ENCODE measurements around the gene CALML4. TPM values are rescaled to one million over a fixed set of nuclear protein-coding genes. Genes with fewer than 3 reads are reported as not detected.
"Not testable (repeated sequence)": the region's sequence is repeated elsewhere in the genome, so short reads cannot be mapped to it uniquely, and the experiment has no call there.

The CALML4 gene
- total RNA-seq, 2 donors from 2014 or later: 5.1 to 18.7 TPM

DNA sequence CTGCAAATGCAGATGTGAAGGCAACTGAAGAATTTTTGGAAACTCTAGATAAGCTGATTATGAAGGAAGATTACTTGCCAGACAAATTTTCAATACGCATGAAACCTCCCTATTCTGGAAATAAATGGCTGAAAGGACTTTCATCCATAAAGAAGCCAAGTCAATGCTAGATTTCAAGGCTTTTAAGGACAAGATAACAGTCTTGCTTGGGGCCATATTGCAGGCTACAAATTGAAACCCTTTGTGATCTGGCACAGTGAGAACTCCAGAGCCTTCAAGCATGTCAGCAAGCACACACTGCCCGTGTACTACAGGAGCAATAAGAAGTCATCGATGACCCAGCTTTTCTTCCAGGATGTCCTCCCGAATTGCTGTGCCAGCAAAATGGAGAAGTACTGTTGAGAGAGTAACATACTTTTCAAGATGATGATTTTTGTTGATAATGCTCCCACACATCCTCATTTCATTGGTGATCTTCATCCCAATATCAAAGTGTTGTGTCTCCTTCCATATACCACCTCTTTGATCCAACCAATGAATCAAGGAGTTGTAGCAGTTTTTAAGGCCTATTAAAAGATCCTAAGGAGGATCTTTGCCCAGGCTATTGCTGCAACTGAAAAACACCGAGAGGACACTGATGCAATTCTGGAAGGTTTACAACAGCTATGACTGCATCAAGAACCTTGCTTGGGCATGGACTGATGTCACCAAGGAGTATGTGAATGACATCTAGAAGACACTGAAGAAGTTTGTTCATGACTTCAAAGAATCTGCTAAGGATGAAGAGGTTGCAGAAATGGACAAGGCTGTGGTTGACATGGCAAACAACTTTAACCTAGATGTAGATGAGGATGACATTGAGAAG is 20.3 kb downstream of the CALML4 start:
- Mint-ChIP-seq H3K4me1 (ENCODE audit: low read depth in 2 of 2) (peaks cover 0 to 6% of the 10 kb centered on the region in 2 donors), H3K4me3 (no peak overlapping the region), H3K36me3 (peaks cover 21% of the 10 kb centered on the region), H3K27ac (no peak overlapping the region), H3K27me3 (no peaks in the 10 kb centered on the region), H3K9me3 (no peaks in the 10 kb centered on the region)
- DNase-seq (ENCODE audit: low spot score) (no peak), ATAC-seq (no peak)

DNA sequence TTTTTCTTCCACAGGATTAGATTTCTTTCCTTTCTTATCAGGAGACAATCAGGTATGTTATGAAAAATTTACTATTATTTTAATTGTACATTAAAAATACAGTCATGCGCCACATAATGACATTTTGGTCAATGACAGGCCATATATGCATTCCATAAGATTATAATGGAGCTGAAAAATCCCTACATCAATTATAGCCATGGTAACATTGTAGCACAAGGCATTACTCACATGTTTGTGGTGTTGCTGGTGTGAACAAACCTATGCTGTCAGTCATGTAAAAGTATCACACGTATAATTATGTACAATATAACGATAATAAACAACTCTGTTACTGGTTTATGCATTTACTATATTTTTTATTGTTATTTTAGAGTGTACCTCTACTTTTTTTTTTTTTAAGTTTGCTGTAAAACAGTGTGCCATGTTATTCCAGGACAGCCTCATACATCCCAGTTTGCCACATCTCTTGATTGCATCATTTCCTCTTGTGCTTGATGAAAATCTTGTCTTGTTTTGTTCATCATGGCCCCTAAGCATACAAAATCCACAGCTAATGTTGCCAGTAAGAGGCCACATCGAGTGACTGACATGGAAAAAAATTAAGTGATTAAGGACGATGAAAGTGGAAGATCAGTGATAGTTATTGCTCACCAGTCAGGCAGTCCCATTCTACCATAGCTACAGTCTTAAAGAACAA is 21.4 kb downstream of the CALML4 start:
- H3K4me1 Mint-ChIP-seq (ENCODE audit: low read depth in 2 of 2): peaks cover 0 to 6% of the 10 kb centered on the region in 2 donors
- no peak overlapping the region for H3K27ac Mint-ChIP-seq
- peaks cover 21% of the 10 kb centered on the region for H3K36me3 Mint-ChIP-seq
- no peaks in the 10 kb centered on the region for H3K27me3 Mint-ChIP-seq
- DNase-seq (ENCODE audit: low spot score) (no peak), ATAC-seq (no peak)
- H3K9me3 Mint-ChIP-seq: no peaks in the 10 kb centered on the region
- H3K4me3 Mint-ChIP-seq: no peak overlapping the region

DNA sequence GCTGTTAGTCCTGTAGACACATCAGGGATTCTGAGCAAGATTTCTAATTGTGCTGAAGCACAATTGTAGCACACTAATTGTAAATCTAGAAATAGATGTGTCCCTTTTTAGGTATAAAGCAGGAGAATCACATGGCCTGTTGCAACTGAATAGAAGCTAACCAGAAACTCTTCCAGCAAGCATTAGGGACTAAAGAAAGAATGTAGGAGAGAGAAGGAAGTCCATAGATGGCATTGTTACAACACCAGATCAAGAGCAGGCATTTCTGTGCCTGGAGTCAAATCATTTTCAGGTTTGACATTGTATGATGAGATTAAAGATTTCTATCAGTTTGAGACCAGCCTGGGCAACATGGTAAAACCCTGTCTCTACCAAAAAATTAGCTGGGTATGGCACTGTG is 27.4 kb downstream of the CALML4 start:
- Mint-ChIP-seq H3K9me3 (no peaks in the 10 kb centered on the region), H3K36me3 (peaks cover 11% of the 10 kb centered on the region)

DNA sequence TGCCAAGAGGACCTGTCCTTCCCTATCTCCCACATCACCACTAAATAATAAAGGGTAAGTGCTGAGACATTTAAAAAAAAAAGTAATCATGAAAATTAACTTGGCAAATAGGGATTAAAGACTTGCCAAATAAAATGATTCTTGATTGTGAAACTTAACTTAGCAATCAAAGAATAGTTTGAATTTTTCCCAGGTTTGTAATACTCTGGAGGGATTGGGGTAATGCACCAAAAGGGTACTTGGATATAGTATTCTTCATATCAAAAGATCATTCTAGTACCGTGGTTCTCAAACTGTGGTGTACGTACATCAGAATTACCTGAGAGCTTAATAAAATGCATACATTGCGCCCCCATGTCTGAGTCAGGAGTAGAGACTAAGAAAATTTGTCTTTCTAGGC is 28.5 kb downstream of the CALML4 start:
- DNase-seq (ENCODE audit: low spot score): no peak
- Mint-ChIP-seq H3K4me3 (no peak overlapping the region), H3K27ac (no peak overlapping the region), H3K4me1 (ENCODE audit: low read depth in 2 of 2) (peaks cover 0 to 3% of the 10 kb centered on the region in 2 donors), H3K9me3 (no peaks in the 10 kb centered on the region), H3K27me3 (no peaks in the 10 kb centered on the region), H3K36me3 (peaks cover 10% of the 10 kb centered on the region)
- no peak for ATAC-seq

More for the DNA sequence above, 27.4 kb downstream of the CALML4 start:
- H3K27me3 Mint-ChIP-seq: no peaks in the 10 kb centered on the region
- H3K4me3 Mint-ChIP-seq: no peak overlapping the region
- H3K4me1 Mint-ChIP-seq (ENCODE audit: low read depth in 2 of 2): peaks cover 0 to 3% of the 10 kb centered on the region in 2 donors
- H3K27ac Mint-ChIP-seq: peak overlapping the region in 1 of 2 donors; percentile 13
- DNase-seq (ENCODE audit: low spot score): no peak
- ATAC-seq: no peak

DNA sequence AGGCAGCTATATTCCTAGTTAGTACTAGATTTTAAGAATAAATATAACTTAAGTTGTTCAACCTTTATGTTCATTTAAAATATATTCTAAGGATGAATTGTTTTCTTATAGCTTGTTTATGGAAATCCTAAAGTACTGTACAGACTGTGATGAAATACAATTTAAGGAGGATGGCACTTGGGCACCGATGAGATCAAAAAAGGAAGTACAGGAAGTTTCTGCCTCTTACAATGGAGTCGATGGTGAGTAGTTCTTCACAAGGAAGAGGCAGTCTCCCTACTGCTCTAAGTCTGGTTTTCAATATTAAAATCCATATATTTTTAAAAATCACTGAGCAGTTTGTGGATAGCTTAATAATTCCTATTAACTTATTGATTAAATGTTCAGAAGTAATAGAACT is 29.6 kb downstream of the CALML4 start:
- no peak for ATAC-seq
- H3K27me3 Mint-ChIP-seq: no peaks in the 10 kb centered on the region
- no peak for DNase-seq (ENCODE audit: low spot score)
- H3K4me1 Mint-ChIP-seq (ENCODE audit: low read depth in 2 of 2): peaks cover 0 to 3% of the 10 kb centered on the region in 2 donors
- no peak overlapping the region for H3K27ac Mint-ChIP-seq
- H3K36me3 Mint-ChIP-seq: peaks cover 6% of the 10 kb centered on the region
- H3K4me3 Mint-ChIP-seq: no peak overlapping the region
- no peaks in the 10 kb centered on the region for H3K9me3 Mint-ChIP-seq

DNA sequence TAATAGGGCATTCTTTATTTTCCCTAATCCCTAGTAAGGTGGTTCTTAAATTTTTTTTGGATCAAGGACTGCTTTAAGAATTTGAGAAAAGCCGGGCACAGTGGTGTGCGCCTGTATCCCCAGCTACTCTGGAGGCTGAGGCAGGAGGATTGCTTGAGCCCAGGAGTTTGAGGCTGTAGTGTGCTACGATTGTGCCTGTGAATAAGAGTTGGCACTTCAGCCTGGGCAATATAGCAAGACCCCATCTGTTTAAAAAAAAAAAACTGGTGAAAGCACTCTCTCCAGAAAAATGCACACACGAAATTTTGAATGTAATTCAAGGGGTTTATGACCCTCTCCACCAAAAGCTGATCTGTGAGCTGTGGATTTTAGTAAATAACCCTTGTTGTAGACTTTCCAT is 32.0 kb downstream of the CALML4 start:
- peaks cover 0 to 3% of the 10 kb centered on the region in 2 donors for H3K4me1 Mint-ChIP-seq (ENCODE audit: low read depth in 2 of 2)
- peaks cover 6% of the 10 kb centered on the region for H3K36me3 Mint-ChIP-seq
- H3K9me3 Mint-ChIP-seq: no peaks in the 10 kb centered on the region
- no peaks in the 10 kb centered on the region for H3K27me3 Mint-ChIP-seq
- H3K27ac Mint-ChIP-seq: no peak overlapping the region
- ATAC-seq (no peak), DNase-seq (ENCODE audit: low spot score) (no peak)
- no peak overlapping the region for H3K4me3 Mint-ChIP-seq

DNA sequence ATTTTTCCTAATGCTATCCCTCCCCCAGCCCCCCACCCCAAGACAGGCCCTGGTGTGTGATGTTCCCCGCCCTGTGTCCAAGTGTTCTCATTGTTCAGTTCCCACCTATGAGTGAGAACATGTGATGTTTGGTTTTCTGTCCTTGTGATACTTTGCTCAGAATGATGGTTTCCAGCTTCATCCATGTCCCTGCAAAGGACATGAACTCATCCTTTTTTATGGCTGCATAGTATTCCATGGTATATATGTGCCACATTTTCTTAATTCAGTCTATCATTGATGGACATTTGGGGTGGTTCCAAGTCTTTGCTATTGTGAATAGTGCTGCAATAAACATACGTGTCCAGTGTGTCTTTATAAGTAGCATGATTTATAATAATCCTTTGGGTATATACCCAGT is 33.1 kb downstream of the CALML4 start:
- H3K4me3 Mint-ChIP-seq; DNase-seq (ENCODE audit: low spot score); H3K9me3 Mint-ChIP-seq; H3K4me1 Mint-ChIP-seq (ENCODE audit: low read depth in 2 of 2); H3K27me3 Mint-ChIP-seq; ATAC-seq; H3K27ac Mint-ChIP-seq; H3K36me3 Mint-ChIP-seq: not testable (repeated sequence)

DNA sequence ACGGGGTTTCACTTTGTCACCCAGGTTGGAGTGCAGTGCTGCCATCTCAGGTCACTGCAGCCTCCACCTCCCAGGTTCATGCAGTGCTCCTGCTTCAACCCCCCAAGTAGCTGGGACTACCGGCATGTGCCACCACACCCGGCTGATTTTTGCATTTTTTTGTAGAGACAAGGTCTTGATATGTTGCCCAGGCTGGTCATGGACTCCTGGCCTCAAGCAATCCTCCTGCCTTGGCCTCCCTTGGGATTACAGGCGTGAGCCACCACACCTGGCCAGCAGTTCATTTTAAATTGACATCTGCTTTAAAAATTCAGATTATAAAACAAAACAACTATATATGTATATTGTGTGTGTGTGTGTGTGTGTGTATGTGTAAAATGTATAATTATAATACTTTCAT is 38.3 kb downstream of the CALML4 start:
- no peak overlapping the region for H3K27ac Mint-ChIP-seq

DNA sequence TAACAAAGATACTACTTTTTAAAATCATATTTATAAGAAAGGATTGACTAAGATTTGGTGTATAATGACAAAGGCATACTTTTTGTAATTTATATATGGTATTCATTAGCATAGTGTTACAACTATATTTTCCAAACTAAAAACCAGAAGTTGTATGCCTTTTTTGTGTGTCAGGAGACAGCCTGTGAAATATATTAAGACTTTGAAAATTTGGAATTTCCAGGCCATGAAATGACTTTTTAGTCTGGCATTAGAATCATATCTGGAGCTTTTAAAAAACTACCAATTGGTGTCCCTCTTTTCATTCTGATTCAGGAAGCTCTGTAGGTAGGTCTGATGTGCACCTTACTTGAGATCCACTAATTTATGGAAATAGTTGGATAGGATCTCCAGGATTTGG is 41.9 kb downstream of the CALML4 start:
- H3K36me3 Mint-ChIP-seq: peaks cover 13% of the 10 kb centered on the region
- H3K27me3 Mint-ChIP-seq: no peaks in the 10 kb centered on the region
- DNase-seq (ENCODE audit: low spot score) (no peak), ATAC-seq (no peak)
- peaks cover 3 to 5% of the 10 kb centered on the region in 2 donors for H3K4me1 Mint-ChIP-seq (ENCODE audit: low read depth in 2 of 2)
- H3K4me3 Mint-ChIP-seq: no peak overlapping the region
- H3K9me3 Mint-ChIP-seq: no peaks in the 10 kb centered on the region
- no peak overlapping the region for H3K27ac Mint-ChIP-seq

More for the DNA sequence above, 38.3 kb downstream of the CALML4 start:
- H3K9me3 Mint-ChIP-seq: no peaks in the 10 kb centered on the region
- no peak for DNase-seq (ENCODE audit: low spot score)
- H3K4me1 Mint-ChIP-seq (ENCODE audit: low read depth in 2 of 2): peaks cover 3 to 5% of the 10 kb centered on the region in 2 donors
- no peak overlapping the region for H3K4me3 Mint-ChIP-seq
- no peaks in the 10 kb centered on the region for H3K27me3 Mint-ChIP-seq
- no peak for ATAC-seq
- no peaks in the 10 kb centered on the region for H3K36me3 Mint-ChIP-seq

DNA sequence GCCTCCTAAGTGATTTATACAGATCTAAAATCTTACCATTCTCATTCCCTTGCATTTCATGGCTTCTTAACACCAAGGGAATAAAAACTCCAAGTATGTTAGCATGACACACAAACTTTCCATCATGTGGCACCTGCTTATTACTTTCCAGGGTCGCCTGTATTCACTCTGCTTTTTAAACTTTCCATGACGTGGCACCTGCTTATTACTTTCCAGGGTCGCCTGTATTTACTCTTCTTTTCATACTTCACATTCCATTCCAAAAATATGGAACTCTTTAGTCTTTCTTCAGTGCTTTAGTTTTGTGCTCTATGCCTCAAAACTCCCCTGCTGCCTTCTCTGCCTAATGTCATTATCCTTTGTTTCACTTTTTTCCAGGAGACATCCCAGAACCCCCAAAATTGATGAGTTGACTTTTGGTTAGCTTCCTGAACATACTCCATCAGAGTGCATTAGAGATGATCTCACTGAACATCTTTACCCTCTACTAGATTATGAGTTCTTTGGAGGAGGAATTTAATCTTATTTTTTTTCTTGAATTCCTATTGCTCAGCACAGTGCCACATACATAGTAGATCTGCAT is 47.0 kb downstream of the CALML4 start:
- H3K27ac Mint-ChIP-seq: no peak overlapping the region
- ATAC-seq (no peak), DNase-seq (ENCODE audit: low spot score) (no peak)
- peaks cover 3 to 5% of the 10 kb centered on the region in 2 donors for H3K4me1 Mint-ChIP-seq (ENCODE audit: low read depth in 2 of 2)
- no peaks in the 10 kb centered on the region for H3K9me3 Mint-ChIP-seq
- H3K27me3 Mint-ChIP-seq: no peaks in the 10 kb centered on the region
- no peak overlapping the region for H3K4me3 Mint-ChIP-seq
- H3K36me3 Mint-ChIP-seq: peaks cover 19% of the 10 kb centered on the region

DNA sequence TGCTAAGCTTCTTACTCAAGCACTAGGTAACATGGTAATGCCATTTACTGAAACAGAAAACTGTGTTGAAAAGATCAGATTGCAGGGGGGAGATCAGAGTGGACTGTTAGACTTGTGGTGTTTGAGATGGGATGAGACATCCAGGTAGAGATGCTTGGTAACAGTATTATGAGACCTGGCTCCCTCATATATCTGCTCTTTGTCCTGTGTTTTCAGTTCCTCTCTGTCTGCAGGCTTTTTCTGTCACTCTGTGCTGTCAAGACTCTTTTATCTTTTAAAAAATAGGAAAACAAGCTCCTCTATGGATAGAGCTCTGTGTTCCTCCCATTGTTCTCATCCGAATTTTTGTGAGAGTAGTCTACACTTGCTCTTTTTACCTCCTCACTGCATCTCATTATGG is 48.1 kb downstream of the CALML4 start:
- no peak overlapping the region for H3K4me3 Mint-ChIP-seq
- ATAC-seq (no peak), DNase-seq (ENCODE audit: low spot score) (no peak)
- H3K9me3 Mint-ChIP-seq: no peaks in the 10 kb centered on the region
- peaks cover 27% of the 10 kb centered on the region for H3K36me3 Mint-ChIP-seq
- no peaks in the 10 kb centered on the region for H3K27me3 Mint-ChIP-seq
- peaks cover 5 to 7% of the 10 kb centered on the region in 2 donors for H3K4me1 Mint-ChIP-seq (ENCODE audit: low read depth in 2 of 2)
- no peak overlapping the region for H3K27ac Mint-ChIP-seq

DNA sequence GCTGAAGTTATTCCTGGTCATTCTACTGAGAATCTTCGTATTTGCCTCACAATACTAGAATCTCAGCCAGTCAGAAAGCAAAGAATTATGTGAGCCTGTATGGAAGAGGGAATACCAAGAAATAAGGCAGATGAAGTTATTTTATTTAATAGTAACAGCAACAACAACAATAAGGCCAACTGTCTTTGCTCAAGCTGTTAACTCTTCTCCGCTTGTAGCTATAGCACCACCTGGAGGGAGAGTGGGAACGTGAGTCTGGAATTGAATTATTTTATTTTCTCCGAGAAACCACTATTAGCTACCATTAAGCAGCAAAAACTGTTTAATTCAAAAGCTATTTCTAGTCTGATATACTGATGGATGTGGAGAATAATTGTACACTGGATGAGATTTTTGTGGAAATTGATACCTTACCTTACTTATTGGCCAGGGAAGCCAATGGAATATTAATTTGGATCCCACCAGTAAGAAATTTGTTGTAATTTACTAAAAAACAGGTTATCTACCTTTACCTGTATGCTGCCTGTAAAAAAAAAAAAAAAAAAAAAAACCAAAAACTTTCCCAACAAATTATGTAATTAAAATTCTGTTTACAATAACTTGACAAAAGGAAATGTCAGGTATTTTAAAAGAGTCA is 50.1 kb downstream of the CALML4 start:
- H3K27ac Mint-ChIP-seq: no peak overlapping the region

DNA sequence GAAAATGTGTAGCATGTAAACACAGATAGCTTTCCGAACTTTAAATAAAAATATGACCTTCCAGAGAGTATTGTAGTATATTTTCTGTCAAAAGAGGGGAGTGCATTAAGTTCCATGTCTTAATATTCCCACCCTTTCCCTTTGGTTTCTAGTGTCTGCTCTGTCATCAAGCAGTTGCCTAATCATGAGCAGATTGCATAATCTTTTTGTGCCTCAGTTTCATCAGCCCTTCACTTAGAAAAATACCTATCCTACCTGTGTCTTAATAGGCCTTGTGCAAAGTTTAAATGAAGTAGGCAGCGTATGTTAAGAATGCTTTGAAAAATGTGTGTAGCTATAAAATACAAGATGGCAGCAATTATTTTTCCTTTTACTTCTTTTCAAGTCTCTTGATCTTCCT is 52.8 kb downstream of the CALML4 start:
- ATAC-seq: no peak
- Mint-ChIP-seq H3K27me3 (no peaks in the 10 kb centered on the region), H3K4me1 (ENCODE audit: low read depth in 2 of 2) (peaks cover 14 to 16% of the 10 kb centered on the region in 2 donors), H3K36me3 (peaks cover 14% of the 10 kb centered on the region), H3K4me3 (no peak overlapping the region), H3K9me3 (no peaks in the 10 kb centered on the region), H3K27ac (no peak overlapping the region)
- no peak for DNase-seq (ENCODE audit: low spot score)

More for the DNA sequence above, 50.1 kb downstream of the CALML4 start:
- H3K27me3 Mint-ChIP-seq: no peaks in the 10 kb centered on the region
- ATAC-seq: no peak
- DNase-seq (ENCODE audit: low spot score): no peak
- H3K4me1 Mint-ChIP-seq (ENCODE audit: low read depth in 2 of 2): peaks cover 4 to 7% of the 10 kb centered on the region in 2 donors
- H3K4me3 Mint-ChIP-seq: no peak overlapping the region
- no peaks in the 10 kb centered on the region for H3K9me3 Mint-ChIP-seq
- H3K36me3 Mint-ChIP-seq: peaks cover 14% of the 10 kb centered on the region

Data from natural killer cell treated with Interleukin-12 subunit alpha and Interleukin-12 subunit beta and Interleukin-15 and Interleukin-18, amount 100 ng/mL, for 72 hours (primary cell).